Mesendoderm (in vitro differentiated cells): ENCODE measurements around the gene HHEX.

Experiments used
- DNase-seq: peaks from one replicate; pipeline ENCODE4 v3.0.0; 2013
- H2AK5ac ChIP-seq: 2 replicates; pipeline ENCODE4 v1.6.1; 2013; ENCODE audit warnings: low read length, inconsistent platforms
- H2BK120ac ChIP-seq: 2 replicates; pipeline ENCODE4 v1.6.1; 2013; ENCODE audit warnings: low read depth, mild to moderate bottlenecking, low read length, moderate library complexity, mixed read lengths
- H2BK15ac ChIP-seq: replicated peaks from 2 replicates; pipeline ENCODE4 v1.6.1; 2013; ENCODE audit warnings: low read depth, mild to moderate bottlenecking, moderate library complexity
- H2BK5ac ChIP-seq: 2 replicates; pipeline ENCODE4 v1.6.1; 2013; ENCODE audit warnings: low read length, inconsistent platforms
- H3K18ac ChIP-seq: 2 replicates; pipeline ENCODE4 v1.6.1; 2013; ENCODE audit warnings: mild to moderate bottlenecking, low read length, mixed read lengths
- H3K23ac ChIP-seq: one replicate; pipeline ENCODE4 v1.6.1; 2013; ENCODE audit warnings: low read length
- H3K27ac ChIP-seq: 2 replicates; pipeline ENCODE4 v1.5.1; 2013; ENCODE audit warnings: low read depth, mild to moderate bottlenecking, inconsistent platforms, low read length, moderate library complexity
- H3K27me3 ChIP-seq: 2 replicates; pipeline ENCODE4 v1.6.1; 2013; ENCODE audit warnings: low read length, control low read depth, mild to moderate bottlenecking, inconsistent platforms; ENCODE audit not compliant: insufficient read depth, poor library complexity
- H3K36me3 ChIP-seq: 2 replicates; pipeline ENCODE4 v1.6.1; 2013; ENCODE audit warnings: low read length, inconsistent platforms; ENCODE audit not compliant: control insufficient read depth, insufficient read depth
- H3K4ac ChIP-seq: one replicate; pipeline ENCODE4 v1.6.1; 2013; ENCODE audit warnings: low read depth, mild to moderate bottlenecking, low read length, moderate library complexity
- H3K4me1 ChIP-seq: 2 replicates; pipeline ENCODE4 v1.6.1; 2013; ENCODE audit warnings: low read depth, low read length, inconsistent platforms; ENCODE audit not compliant: control insufficient read depth
- H3K4me2 ChIP-seq: 2 replicates; pipeline ENCODE4 v1.6.1; 2013; ENCODE audit warnings: low read length
- H3K4me3 ChIP-seq: 2 replicates; pipeline ENCODE4 v1.5.1; 2013; ENCODE audit warnings: mild to moderate bottlenecking, low read length
- H3K56ac ChIP-seq: one replicate; pipeline ENCODE4 v1.6.1; 2013; ENCODE audit warnings: low read length
- H3K79me1 ChIP-seq: 2 replicates; pipeline ENCODE4 v1.6.1; 2013; ENCODE audit warnings: low read length, inconsistent platforms
- H3K79me2 ChIP-seq: 2 replicates; pipeline ENCODE4 v1.6.1; 2013; ENCODE audit warnings: mild to moderate bottlenecking, low read length; ENCODE audit not compliant: control insufficient read depth, insufficient read depth
- H3K9ac ChIP-seq: 2 replicates; pipeline ENCODE4 v1.6.1; 2013; ENCODE audit warnings: low read length, inconsistent platforms
- H4K5ac ChIP-seq: one replicate; pipeline ENCODE4 v1.6.1; 2013; ENCODE audit warnings: low read length
- H4K8ac ChIP-seq: one replicate; pipeline ENCODE4 v1.6.1; 2013; ENCODE audit warnings: low read depth, mild to moderate bottlenecking, control low read depth, low read length, moderate library complexity
- WGBS: extraction: QIAGEN DNeasy Blood & Tissue Kit; methylation state at CpG from one replicate; pipeline ENCODE4 v1.1.7; 2013; ENCODE audit warnings: low lambda C conversion rate, missing lambda C conversion rate; ENCODE audit not compliant: insufficient coverage; ENCODE audit errors: extremely low coverage; 5-methylcytosine and 5-hydroxymethylcytosine counted together

Gene HHEX

DNA sequence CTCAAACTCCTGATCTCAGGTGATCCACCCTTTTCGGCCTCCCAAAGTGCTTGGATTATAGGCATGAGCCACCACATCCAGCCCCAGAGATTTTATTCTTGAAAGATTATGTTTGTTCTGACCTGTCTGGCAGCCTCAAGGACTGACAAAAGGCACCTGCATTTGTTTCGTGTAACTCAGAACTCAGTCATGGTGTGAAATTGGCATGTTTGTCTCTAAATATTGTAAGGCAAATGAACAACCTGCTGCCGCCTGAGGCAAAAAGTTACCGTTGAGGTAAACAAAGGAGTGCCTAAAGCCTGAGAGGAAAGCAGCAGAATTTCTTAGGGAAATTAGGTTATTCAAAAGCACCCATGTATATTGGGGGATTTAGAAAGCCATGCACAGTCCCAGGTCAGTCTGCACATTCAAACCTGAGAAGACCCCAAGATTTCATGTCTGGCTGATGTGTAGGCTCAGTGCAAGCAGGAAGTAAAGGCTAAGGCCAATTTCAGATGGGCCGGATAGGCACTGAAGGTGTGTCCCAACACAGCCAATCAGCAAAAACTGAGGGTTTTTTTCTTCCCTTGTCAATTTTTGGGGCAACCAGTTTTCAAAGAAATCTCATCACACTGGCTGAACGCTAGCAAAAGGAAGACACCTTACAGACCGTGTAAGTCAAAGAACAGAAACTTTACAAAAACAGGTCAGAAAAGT is 33.3 kb upstream of the HHEX start:
- H3K4me1 ChIP-seq = no peaks in the 10 kb centered on the region
- no peak overlapping the region for H3K4ac ChIP-seq
- no peaks in the 10 kb centered on the region for H3K79me2 ChIP-seq
- no peak overlapping the region for H3K23ac ChIP-seq
- H3K9ac ChIP-seq = no peak overlapping the region
- no CpG with 5 or more reads among the region's 7 CpGs for WGBS
- H3K4me2 ChIP-seq = no peak overlapping the region
- no peak overlapping the region for H3K56ac ChIP-seq
- no peak overlapping the region for H2BK15ac ChIP-seq
- no peak for DNase-seq
- H2BK120ac ChIP-seq = no peak overlapping the region
- H3K79me1 ChIP-seq = no peaks in the 10 kb centered on the region
- H3K18ac ChIP-seq = no peak overlapping the region
- H4K8ac ChIP-seq = no peak overlapping the region
- no peaks in the 10 kb centered on the region for H3K27me3 ChIP-seq
- no peak overlapping the region for H2AK5ac ChIP-seq
- peaks cover 4% of the 10 kb centered on the region for H3K36me3 ChIP-seq
- no peak overlapping the region for H3K4me3 ChIP-seq
- no peak overlapping the region for H4K5ac ChIP-seq
- H2BK5ac ChIP-seq = no peak overlapping the region
- H3K27ac ChIP-seq = no peak overlapping the region

DNA sequence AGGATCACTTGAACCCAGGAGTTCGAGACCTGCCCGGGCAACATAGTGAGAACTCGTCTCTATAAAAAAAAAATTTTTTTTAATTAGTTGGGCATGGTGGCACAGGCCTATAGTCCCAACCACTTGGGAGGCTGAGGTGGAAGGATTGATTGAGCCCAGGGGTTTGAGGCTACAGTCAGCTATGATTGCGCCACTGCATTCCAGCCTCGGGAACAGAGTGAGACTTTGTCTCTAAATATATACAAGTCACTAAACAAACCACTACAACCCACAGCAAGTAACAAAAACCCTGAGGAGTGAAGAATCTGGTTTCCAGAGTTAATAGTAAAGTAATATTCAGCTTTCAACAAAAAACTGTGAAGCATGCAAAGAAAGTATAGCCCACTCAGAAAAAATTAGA is 32.7 kb upstream of the HHEX start:
- no peak overlapping the region for H3K56ac ChIP-seq
- no peak overlapping the region for H4K8ac ChIP-seq
- H3K27me3 ChIP-seq = no peaks in the 10 kb centered on the region
- H2BK120ac ChIP-seq = no peak overlapping the region
- H3K9ac ChIP-seq = no peak overlapping the region
- no peak overlapping the region for H3K18ac ChIP-seq
- H2BK15ac ChIP-seq = no peak overlapping the region
- H3K27ac ChIP-seq = no peak overlapping the region
- H3K79me2 ChIP-seq = no peaks in the 10 kb centered on the region
- no peak overlapping the region for H2AK5ac ChIP-seq
- peaks cover 2% of the 10 kb centered on the region for H3K36me3 ChIP-seq
- no peaks in the 10 kb centered on the region for H3K79me1 ChIP-seq
- no peak overlapping the region for H3K4me3 ChIP-seq
- no peak for DNase-seq
- no peak overlapping the region for H3K4me2 ChIP-seq
- no CpG with 5 or more reads among the region's 5 CpGs for WGBS
- H3K4ac ChIP-seq = no peak overlapping the region
- H3K4me1 ChIP-seq = no peaks in the 10 kb centered on the region
- H2BK5ac ChIP-seq = no peak overlapping the region
- no peak overlapping the region for H4K5ac ChIP-seq
- no peak overlapping the region for H3K23ac ChIP-seq

DNA sequence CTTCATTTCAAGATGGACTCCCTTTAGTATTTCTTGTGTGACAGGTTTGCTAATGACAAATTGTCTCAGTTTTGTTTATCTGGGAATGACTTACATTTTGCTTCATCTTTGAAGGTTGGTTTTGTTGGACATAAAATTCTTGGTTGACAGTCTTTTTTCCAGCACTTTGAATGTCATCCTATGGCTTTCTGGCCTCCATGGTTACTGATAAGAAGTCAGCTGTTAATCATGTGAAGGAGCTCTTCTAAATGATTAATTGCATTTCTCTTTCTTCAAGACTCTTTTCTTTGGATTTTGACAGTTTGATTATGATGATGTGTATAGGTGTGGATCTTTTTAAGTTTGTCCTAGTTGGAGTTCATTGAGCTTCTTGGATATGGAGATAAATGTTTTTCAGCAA is 26.9 kb upstream of the HHEX start:
- Histone ChIP-seq H3K27me3 (no peaks in the 10 kb centered on the region), H2BK5ac (no peak overlapping the region), H4K5ac (no peak overlapping the region), H3K79me1 (no peaks in the 10 kb centered on the region), H2BK15ac (no peak overlapping the region), H2AK5ac (no peak overlapping the region), H3K4ac (no peak overlapping the region), H3K4me2 (no peak overlapping the region), H3K4me3 (no peak overlapping the region), H3K23ac (no peak overlapping the region), H3K36me3 (no peaks in the 10 kb centered on the region), H3K18ac (no peak overlapping the region), H3K79me2 (no peaks in the 10 kb centered on the region), H3K4me1 (no peaks in the 10 kb centered on the region), H4K8ac (no peak overlapping the region), H3K9ac (no peak overlapping the region), H2BK120ac (no peak overlapping the region), H3K27ac (no peak overlapping the region), H3K56ac (no peak overlapping the region)
- DNase-seq = peak; percentile 36

DNA sequence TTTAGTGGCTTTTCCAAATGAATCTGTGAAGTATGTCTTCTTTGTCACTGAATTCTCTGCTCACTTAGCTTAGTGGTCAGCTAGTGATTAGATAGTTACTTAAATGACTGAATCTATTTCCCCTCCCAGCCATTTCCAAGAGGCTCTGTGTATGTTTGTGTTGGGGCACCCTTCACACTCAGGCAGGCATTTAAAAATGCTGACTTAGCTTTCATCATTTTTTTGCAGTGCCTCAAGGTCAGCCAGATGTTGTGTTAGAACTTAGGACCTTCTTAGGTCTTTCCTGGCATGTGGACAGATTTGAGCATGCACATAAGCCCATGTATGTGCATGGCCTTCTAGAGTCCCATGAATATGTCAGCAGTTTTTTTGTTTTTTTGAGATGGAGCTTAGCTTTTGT is 25.4 kb upstream of the HHEX start:
- no peak overlapping the region for H3K18ac ChIP-seq
- no peak overlapping the region for H2BK120ac ChIP-seq
- H3K27me3 ChIP-seq = no peaks in the 10 kb centered on the region
- no peaks in the 10 kb centered on the region for H3K4me1 ChIP-seq
- H2AK5ac ChIP-seq = no peak overlapping the region
- no peak overlapping the region for H3K23ac ChIP-seq
- no peak overlapping the region for H3K9ac ChIP-seq
- H2BK15ac ChIP-seq = no peak overlapping the region
- H3K79me1 ChIP-seq = no peaks in the 10 kb centered on the region
- no peaks in the 10 kb centered on the region for H3K36me3 ChIP-seq
- no peak overlapping the region for H4K8ac ChIP-seq
- H2BK5ac ChIP-seq = no peak overlapping the region
- no peak overlapping the region for H3K56ac ChIP-seq
- no peak overlapping the region for H3K27ac ChIP-seq
- no peak overlapping the region for H3K4me3 ChIP-seq
- no peak for DNase-seq
- no peak overlapping the region for H3K4me2 ChIP-seq
- no peaks in the 10 kb centered on the region for H3K79me2 ChIP-seq
- no peak overlapping the region for H4K5ac ChIP-seq
- H3K4ac ChIP-seq = no peak overlapping the region

DNA sequence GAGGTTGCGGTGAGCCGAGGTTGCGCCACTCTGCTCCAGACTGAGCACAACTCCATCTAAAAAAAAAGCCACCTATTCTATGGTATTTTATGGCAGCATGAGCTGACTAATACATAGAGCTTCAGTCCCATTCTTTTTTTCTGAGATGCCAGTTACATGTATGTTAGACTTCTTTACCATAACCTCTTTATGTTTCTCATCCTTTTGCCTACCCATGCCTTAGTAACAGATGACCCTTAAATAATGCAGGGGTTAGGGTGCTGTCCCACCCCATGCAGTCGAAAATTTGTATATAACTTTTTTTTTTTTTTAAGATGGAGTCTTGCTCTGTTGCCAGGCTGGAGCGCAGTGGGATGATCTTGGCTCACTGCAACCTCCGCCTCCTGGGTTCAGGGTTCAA is 22.7 kb upstream of the HHEX start:
- Histone ChIP-seq H3K56ac (no peak overlapping the region), H3K27ac (no peak overlapping the region), H3K79me1 (no peaks in the 10 kb centered on the region), H3K23ac (no peak overlapping the region), H3K27me3 (no peaks in the 10 kb centered on the region), H3K4ac (no peak overlapping the region), H2AK5ac (no peak overlapping the region), H3K4me2 (no peak overlapping the region), H3K79me2 (no peaks in the 10 kb centered on the region), H3K4me1 (no peaks in the 10 kb centered on the region), H3K4me3 (no peak overlapping the region), H4K5ac (no peak overlapping the region), H2BK15ac (no peak overlapping the region), H3K9ac (no peak overlapping the region), H2BK120ac (no peak overlapping the region), H3K18ac (no peak overlapping the region), H2BK5ac (no peak overlapping the region), H4K8ac (no peak overlapping the region), H3K36me3 (no peaks in the 10 kb centered on the region)
- no CpG with 5 or more reads among the region's 6 CpGs for WGBS
- DNase-seq = no peak

DNA sequence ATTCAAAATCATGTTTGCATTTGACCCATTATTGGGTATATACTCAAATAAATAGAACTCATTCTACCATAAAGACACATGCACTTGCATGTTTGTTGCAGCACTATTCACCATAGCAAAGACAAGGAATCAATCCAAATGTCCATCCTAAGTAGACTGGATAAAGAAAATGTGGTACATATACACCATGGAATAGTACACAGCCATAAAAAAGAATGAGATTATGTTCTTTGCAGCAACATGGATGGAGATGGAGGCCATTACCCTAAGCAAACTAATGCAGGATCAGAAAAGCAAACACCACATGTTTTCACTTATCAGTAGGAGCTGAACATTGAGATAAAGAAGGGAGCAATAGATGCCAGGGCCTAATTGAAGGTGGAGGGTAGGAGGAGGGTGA is 12.0 kb upstream of the HHEX start:
- Histone ChIP-seq H3K4me3 (no peak overlapping the region), H3K36me3 (no peaks in the 10 kb centered on the region), H3K23ac (no peak overlapping the region), H3K18ac (no peak overlapping the region), H3K27me3 (no peaks in the 10 kb centered on the region), H3K27ac (no peak overlapping the region), H3K56ac (no peak overlapping the region), H3K9ac (no peak overlapping the region), H3K4ac (no peak overlapping the region), H2BK120ac (no peak overlapping the region), H2BK15ac (no peak overlapping the region), H3K4me1 (no peaks in the 10 kb centered on the region), H4K5ac (no peak overlapping the region), H3K79me1 (no peaks in the 10 kb centered on the region), H3K4me2 (no peak overlapping the region), H4K8ac (no peak overlapping the region), H2AK5ac (no peak overlapping the region), H3K79me2 (no peaks in the 10 kb centered on the region), H2BK5ac (no peak overlapping the region)
- no peak for DNase-seq
